LHCN-M2 (cell line): Measurements from ENCODE around the gene CRHR2. TPM values are rescaled to one million over a fixed set of nuclear protein-coding genes. Genes with fewer than 3 reads are reported as not detected.

Experiments used
- DNase-seq: peaks from one replicate; pipeline ENCODE4 v3.0.0-alpha.2; 2012; ENCODE audit warnings: low read depth
- total RNA-seq: library from RNA; depleted of rRNA; stranded (reverse); fragments of >200 nt; gene quantifications from 2 replicates; pipeline ENCODE4 v1.2.3, GENCODE V29; 2014

Gene CRHR2
- total RNA-seq, 1 experiment from 2014 or later = not detected

- no peak for DNase-seq
Observed at GRCh38 chr7:30681815-30682211, 443 bp downstream of the CRHR2 start.

- DNase-seq = no peak
Observed at GRCh38 chr7:30681331-30681797, 892 bp downstream of the CRHR2 start.

- DNase-seq = no peak
Observed at GRCh38 chr7:30679664-30680063, 2.6 kb downstream of the CRHR2 start.

GRCh38 chr7:30678805-30679204, 3.5 kb downstream of the CRHR2 start:
- no peak for DNase-seq

- no peak for DNase-seq
Observed at GRCh38 chr7:30674876-30675275, 7.4 kb downstream of the CRHR2 start.

- DNase-seq = no peak
Observed at GRCh38 chr7:30674420-30674819, 7.8 kb downstream of the CRHR2 start.

- peak; percentile 76 for DNase-seq
Observed at GRCh38 chr7:30671793-30672465, 10.3 kb downstream of the CRHR2 start.

GRCh38 chr7:30668102-30668501, 14.2 kb downstream of the CRHR2 start:
- no peak for DNase-seq

- DNase-seq = no peak
Observed at GRCh38 chr7:30667172-30667571, 15.1 kb downstream of the CRHR2 start.

- DNase-seq = no peak
Observed at GRCh38 chr7:30665449-30665848, 16.8 kb downstream of the CRHR2 start.

- DNase-seq = no peak
Observed at GRCh38 chr7:30665043-30665442, 17.2 kb downstream of the CRHR2 start.

GRCh38 chr7:30664184-30664885, 17.9 kb downstream of the CRHR2 start:
- DNase-seq = no peak

GRCh38 chr7:30663414-30663813, 18.8 kb downstream of the CRHR2 start:
- no peak for DNase-seq

- no peak for DNase-seq
Observed at GRCh38 chr7:30662431-30662939, 19.8 kb downstream of the CRHR2 start.

- DNase-seq = no peak
Observed at GRCh38 chr7:30661926-30662325, 20.3 kb downstream of the CRHR2 start.

- DNase-seq = no peak
Observed at GRCh38 chr7:30660331-30661255, 21.7 kb downstream of the CRHR2 start.

GRCh38 chr7:30659312-30659711, 22.9 kb downstream of the CRHR2 start:
- DNase-seq = peak; percentile 82

- DNase-seq = no peak
Observed at GRCh38 chr7:30658479-30659074, 23.7 kb downstream of the CRHR2 start.

GRCh38 chr7:30657131-30657530, 25.1 kb downstream of the CRHR2 start:
- no peak for DNase-seq

- no peak for DNase-seq
Observed at GRCh38 chr7:30656006-30656957, 26.0 kb downstream of the CRHR2 start.
